Activated CD8-positive, alpha-beta memory T cell treated with anti-CD3 and anti-CD28 coated beads, Interleukin-2, amount 10 ng/mL, durations not matched to agents 7 days and 5 days (primary cell): ENCODE results near the gene TMEM51. TPM values are rescaled to one million over a fixed set of nuclear protein-coding genes. Genes with fewer than 3 reads are reported as not detected.
"Not testable (repeated sequence)": the region's sequence is repeated elsewhere in the genome, so short reads cannot be mapped to it uniquely, and the experiment has no call there.

Experiments
- ATAC-seq: fragments of 150-1000 bp; cut with Tn5 transposase; one replicate; pipeline ENCODE4 v1.10.0; 2021; ENCODE audit warnings: moderate library complexity
- CTCF ChIA-PET: fragments of 350-600 bp; sonication (Branson Sonifier 250); formaldehyde crosslinking; loops from one replicate; lab custom pipeline; 2021; ENCODE audit warnings: antibody characterized with exemption; lab: Charles Lee
- DNase-seq: peaks from one replicate; pipeline ENCODE4 v3.0.0-alpha.2; 2020
- H3K27ac Mint-ChIP-seq: one replicate; pipeline ENCODE4 v1.8.0; 2021; ENCODE audit warnings: mild to moderate bottlenecking, mixed read lengths
- H3K27me3 Mint-ChIP-seq: one replicate; pipeline ENCODE4 v1.8.0; 2021; ENCODE audit warnings: mixed read lengths
- H3K36me3 Mint-ChIP-seq: one replicate; pipeline ENCODE4 v1.8.0; 2021; ENCODE audit warnings: mild to moderate bottlenecking, mixed read lengths
- H3K4me1 Mint-ChIP-seq: one replicate; pipeline ENCODE4 v1.8.0; 2021; ENCODE audit warnings: mixed read lengths
- H3K4me3 Mint-ChIP-seq: one replicate; pipeline ENCODE4 v1.8.0; 2021; ENCODE audit warnings: mild to moderate bottlenecking, moderate library complexity, mixed read lengths
- H3K9me3 Mint-ChIP-seq: one replicate; pipeline ENCODE4 v1.8.0; 2022; ENCODE audit warnings: low read depth, mixed read lengths
- total RNA-seq, 2 experiments: library from RNA; stranded (reverse); gene quantifications; one replicate each; pipeline ENCODE4 v1.2.3, GENCODE V29; 2021

The TMEM51 gene
- total RNA-seq, 2 experiments from 2014 or later: not detected

- CTCF ChIA-PET: no interaction called here
These were observed 7.1 kb downstream of the TMEM51 start for GRCh38 chr1:15160626-15161025.

DNA sequence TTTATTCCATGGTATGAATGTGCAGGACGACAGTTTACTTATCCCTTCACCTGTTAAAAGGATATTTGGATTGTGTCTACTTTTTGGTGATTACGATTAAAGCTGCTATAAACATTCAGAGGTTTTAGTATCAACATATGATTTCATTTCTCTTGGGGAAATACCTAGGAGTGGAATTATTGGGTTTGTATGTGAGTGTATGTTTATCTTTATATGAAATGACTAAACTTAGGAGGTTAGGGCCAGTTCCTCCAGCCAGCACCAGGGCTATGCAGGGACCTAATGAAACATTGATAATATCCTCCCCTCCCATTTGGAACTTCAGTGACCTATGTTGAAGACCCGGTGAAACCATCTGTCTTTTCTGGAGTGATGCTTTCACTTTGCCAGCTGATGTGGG lies 13.8 kb downstream of the TMEM51 start:
- peaks cover 2% of the 10 kb centered on the region for H3K4me1 Mint-ChIP-seq
- no peaks in the 10 kb centered on the region for H3K9me3 Mint-ChIP-seq
- ATAC-seq: no peak
- DNase-seq: no peak
- CTCF ChIA-PET: interaction anchor here (0.6 kb wide), 1 partner anchor 55 kb away, joined by 3 read pairs; no protein-coding TSS in a partner anchor
- peaks cover 36% of the 10 kb centered on the region for H3K27me3 Mint-ChIP-seq
- no peaks in the 10 kb centered on the region for H3K36me3 Mint-ChIP-seq
- no peak overlapping the region for H3K4me3 Mint-ChIP-seq
- no peak overlapping the region for H3K27ac Mint-ChIP-seq

More at GRCh38 chr1:15160626-15161025, 7.1 kb downstream of the TMEM51 start:
- Mint-ChIP-seq H3K27ac (no peak overlapping the region), H3K9me3 (no peaks in the 10 kb centered on the region), H3K4me1 (peaks cover 10% of the 10 kb centered on the region), H3K4me3 (no peak overlapping the region), H3K27me3 (peaks cover 34% of the 10 kb centered on the region), H3K36me3 (no peaks in the 10 kb centered on the region)
- ATAC-seq (no peak), DNase-seq (no peak)

DNA sequence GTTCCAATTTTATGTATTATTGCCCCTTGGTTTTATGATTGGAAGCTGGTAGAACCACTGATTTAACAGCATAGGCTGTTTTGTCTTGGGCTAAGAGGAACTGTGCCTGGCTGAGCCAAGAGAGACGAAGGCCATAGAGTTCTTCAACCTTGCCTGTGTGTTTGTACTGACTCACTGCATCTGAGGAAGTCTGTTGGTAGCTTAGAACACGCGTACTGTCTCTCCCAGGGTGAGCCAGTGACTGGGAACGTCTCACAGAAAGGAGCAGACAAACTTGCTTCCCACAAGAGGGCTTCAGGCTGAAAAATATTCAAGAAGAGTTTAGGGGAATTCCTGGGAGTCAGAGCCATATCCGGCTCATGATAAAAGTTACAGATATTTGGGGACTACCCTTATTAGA lies 14.9 kb downstream of the TMEM51 start:
- peaks cover 31% of the 10 kb centered on the region for H3K27me3 Mint-ChIP-seq
- DNase-seq (no peak), ATAC-seq (no peak)
- H3K4me3 Mint-ChIP-seq: no peak overlapping the region
- no peaks in the 10 kb centered on the region for H3K4me1 Mint-ChIP-seq
- no peaks in the 10 kb centered on the region for H3K9me3 Mint-ChIP-seq
- H3K27ac Mint-ChIP-seq: no peak overlapping the region
- no peaks in the 10 kb centered on the region for H3K36me3 Mint-ChIP-seq
- CTCF ChIA-PET: no interaction called here

DNA sequence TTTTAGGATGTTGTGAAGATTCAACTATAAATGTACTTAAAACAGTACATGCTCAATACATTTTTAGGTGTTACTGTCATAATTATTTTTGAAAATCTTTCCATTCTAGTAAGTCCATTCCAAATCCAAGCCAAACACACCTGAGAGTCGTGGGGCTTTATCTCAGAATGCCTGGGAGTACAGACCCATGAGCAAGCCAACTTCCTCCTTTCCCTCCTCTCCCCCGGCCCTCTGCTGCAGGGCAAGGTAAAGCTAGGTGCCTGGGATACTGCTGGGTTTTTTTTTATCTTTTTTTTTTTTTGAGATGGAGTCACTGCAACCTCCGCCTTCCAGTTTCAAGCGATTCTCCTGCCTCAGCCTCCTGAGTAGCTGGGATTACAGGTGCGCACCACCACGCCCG lies 16.5 kb downstream of the TMEM51 start:
- Mint-ChIP-seq H3K9me3 (no peaks in the 10 kb centered on the region), H3K4me3 (no peak overlapping the region), H3K27ac (no peak overlapping the region), H3K36me3 (no peaks in the 10 kb centered on the region), H3K4me1 (no peaks in the 10 kb centered on the region), H3K27me3 (peaks cover 38% of the 10 kb centered on the region)
- CTCF ChIA-PET: no interaction called here
- ATAC-seq (no peak), DNase-seq (no peak)

DNA sequence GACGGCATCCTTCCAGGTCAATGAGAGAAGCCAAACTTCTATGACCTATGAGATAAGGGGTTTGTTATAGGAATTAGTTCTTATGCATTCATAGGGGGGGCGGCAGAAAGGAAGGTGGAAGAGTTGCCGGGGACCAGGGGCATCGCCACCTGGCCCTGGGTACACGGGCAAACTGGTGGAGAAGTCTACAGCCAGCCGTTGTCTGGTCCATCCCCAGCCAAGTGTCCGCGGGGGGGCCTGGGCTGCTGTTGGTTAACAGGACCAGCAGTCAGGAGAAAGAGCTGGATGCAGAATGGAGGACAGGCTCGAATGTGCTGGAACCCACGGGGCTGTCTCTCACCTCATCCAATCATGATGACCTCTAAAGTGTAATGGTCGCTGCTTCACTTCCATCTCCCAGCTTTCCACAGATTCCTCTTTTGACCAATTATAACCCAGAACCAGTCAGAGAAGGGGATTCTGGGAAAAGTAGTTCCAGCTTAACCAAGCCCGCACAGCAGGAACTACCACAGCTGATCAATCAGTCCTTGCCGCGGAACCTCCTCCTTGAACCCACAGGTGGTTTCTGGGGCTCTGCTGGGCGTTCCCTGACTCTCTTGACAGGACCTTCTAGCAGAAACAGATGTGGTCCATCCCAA lies 17.8 kb downstream of the TMEM51 start:
- Mint-ChIP-seq H3K4me1 (no peaks in the 10 kb centered on the region), H3K36me3 (no peaks in the 10 kb centered on the region), H3K9me3 (no peaks in the 10 kb centered on the region), H3K27me3 (peaks cover 46% of the 10 kb centered on the region), H3K27ac (no peak overlapping the region), H3K4me3 (no peak overlapping the region)
- DNase-seq (no peak), ATAC-seq (no peak)
- CTCF ChIA-PET: interaction anchor here (1.2 to 1.4 kb wide), 3 partner anchors 9 to 134 kb away, joined by 3 to 6 read pairs (median 4); no protein-coding TSS in a partner anchor

DNA sequence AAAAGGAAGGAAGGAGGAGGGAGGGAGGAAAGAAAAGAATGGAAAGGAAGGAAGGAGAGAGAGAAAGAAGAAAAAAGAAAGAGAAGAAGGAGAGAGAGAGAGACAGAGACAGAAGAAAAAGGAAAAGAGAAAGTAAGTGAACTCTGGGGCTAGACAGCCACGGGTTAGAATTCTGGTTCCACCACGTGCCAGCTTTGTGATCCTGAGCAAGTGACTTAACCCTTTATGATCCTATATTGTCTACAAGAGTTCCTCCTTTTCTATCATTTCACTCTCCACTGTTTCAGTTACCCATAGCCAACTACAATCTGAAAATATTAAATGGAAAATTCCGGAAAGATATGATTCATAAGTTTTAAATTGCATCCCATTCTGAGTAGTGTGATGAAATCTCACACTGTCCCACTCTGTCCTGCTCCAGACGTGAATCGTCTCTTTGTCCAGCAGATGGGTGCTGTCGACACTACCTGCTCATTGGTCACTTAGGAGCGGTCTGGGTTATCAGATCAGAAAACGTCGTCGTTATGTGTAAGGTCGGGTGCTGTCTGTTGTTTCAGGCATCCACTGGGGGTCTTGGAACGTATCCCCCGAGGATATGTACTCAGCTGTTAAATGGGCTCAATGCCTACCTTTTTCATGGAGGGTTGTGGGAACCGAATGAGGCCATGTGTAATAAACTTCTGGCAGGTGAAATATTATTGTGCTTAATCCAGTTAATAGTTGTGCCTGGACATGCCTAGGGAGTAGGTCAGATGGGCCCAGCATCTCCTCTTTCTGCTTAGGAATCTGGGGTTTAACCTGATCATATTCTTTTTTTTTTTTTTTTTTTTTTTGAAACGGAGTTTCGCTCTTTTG lies 19.1 kb downstream of the TMEM51 start:
- Mint-ChIP-seq H3K36me3 (no peaks in the 10 kb centered on the region), H3K4me3 (no peak overlapping the region), H3K4me1 (no peaks in the 10 kb centered on the region), H3K9me3 (no peaks in the 10 kb centered on the region), H3K27ac (no peak overlapping the region), H3K27me3 (peaks cover 57% of the 10 kb centered on the region)
- no peak for ATAC-seq
- CTCF ChIA-PET: interaction anchor here (1.2 to 1.4 kb wide), 2 partner anchors 44 to 133 kb away, joined by 4 to 6 read pairs; no protein-coding TSS in a partner anchor
- DNase-seq: no peak

- no peak for DNase-seq
- H3K27me3 Mint-ChIP-seq: peaks cover 53% of the 10 kb centered on the region
- no peak overlapping the region for H3K4me3 Mint-ChIP-seq
- no peaks in the 10 kb centered on the region for H3K9me3 Mint-ChIP-seq
- H3K36me3 Mint-ChIP-seq: no peaks in the 10 kb centered on the region
- no peak overlapping the region for H3K27ac Mint-ChIP-seq
- ATAC-seq: no peak
- CTCF ChIA-PET: no interaction called here
- H3K4me1 Mint-ChIP-seq: no peaks in the 10 kb centered on the region
These were observed 20.5 kb downstream of the TMEM51 start for GRCh38 chr1:15173863-15174614.

DNA sequence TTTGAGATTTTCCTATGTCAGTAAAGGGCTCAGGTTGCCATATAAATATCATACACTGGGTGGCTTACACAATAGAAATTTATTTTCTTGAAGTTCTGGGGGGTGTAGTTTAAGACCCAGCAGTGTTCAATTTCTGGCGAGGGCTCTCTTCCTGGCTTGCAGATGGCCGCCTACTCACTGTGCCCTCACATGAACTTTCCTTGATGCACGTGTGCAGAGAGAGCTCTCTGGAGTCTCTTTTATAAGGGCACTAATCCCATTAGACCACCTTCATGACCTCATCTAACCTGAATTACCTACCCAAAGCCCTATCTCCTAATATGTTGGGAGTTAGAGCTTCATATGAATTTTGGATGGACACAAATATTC lies 21.1 kb downstream of the TMEM51 start:
- CTCF ChIA-PET: no interaction called here
- ATAC-seq: no peak
- H3K27ac Mint-ChIP-seq: no peak overlapping the region

GRCh38 chr1:15175324-15176094 lies 22.0 kb downstream of the TMEM51 start:
- H3K4me1 Mint-ChIP-seq, H3K9me3 Mint-ChIP-seq, CTCF ChIA-PET, H3K36me3 Mint-ChIP-seq, ATAC-seq, H3K4me3 Mint-ChIP-seq, DNase-seq, H3K27ac Mint-ChIP-seq: not testable (repeated sequence)
- H3K27me3 Mint-ChIP-seq: peaks cover 45% of the 10 kb centered on the region

More for the DNA sequence above, 21.1 kb downstream of the TMEM51 start:
- Mint-ChIP-seq H3K36me3 (no peaks in the 10 kb centered on the region), H3K4me1 (no peaks in the 10 kb centered on the region), H3K9me3 (no peaks in the 10 kb centered on the region), H3K27me3 (peaks cover 49% of the 10 kb centered on the region), H3K4me3 (no peak overlapping the region)
- DNase-seq: no peak

DNA sequence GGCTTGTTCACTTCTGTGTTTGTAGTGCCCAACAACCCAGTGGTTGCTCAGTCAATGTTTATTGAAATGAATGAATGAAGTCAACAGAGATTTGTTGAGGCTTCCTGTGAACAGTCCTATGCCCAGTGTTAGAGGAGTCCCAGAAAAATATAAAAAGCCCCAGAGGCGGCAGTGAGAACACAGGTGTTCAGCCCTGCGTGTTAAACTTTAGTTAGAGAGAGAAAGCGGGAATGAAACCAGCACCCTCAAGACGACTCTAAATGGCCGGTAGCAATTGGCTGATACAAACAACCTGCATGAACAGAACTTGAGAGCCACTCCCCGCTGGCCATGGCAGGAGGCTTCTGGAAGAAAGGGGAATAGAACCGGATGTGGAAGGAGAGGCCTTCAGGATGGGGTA lies 22.6 kb downstream of the TMEM51 start:
- Mint-ChIP-seq H3K36me3 (no peaks in the 10 kb centered on the region), H3K4me3 (no peak overlapping the region), H3K4me1 (no peaks in the 10 kb centered on the region), H3K9me3 (no peaks in the 10 kb centered on the region), H3K27me3 (peaks cover 45% of the 10 kb centered on the region), H3K27ac (no peak overlapping the region)
- ATAC-seq: no peak
- no peak for DNase-seq
- CTCF ChIA-PET: no interaction called here

- DNase-seq (no peak), ATAC-seq (no peak)
- Mint-ChIP-seq H3K4me3 (no peak overlapping the region), H3K27me3 (peaks cover 45% of the 10 kb centered on the region), H3K27ac (no peak overlapping the region), H3K9me3 (no peaks in the 10 kb centered on the region), H3K36me3 (no peaks in the 10 kb centered on the region), H3K4me1 (no peaks in the 10 kb centered on the region)
- CTCF ChIA-PET: no interaction called here
These were observed 23.5 kb downstream of the TMEM51 start for GRCh38 chr1:15176898-15177665.

GRCh38 chr1:15177710-15178166 lies 24.2 kb downstream of the TMEM51 start:
- ATAC-seq (no peak), DNase-seq (no peak)
- Mint-ChIP-seq H3K9me3 (no peaks in the 10 kb centered on the region), H3K4me1 (no peaks in the 10 kb centered on the region), H3K4me3 (no peak overlapping the region), H3K27ac (no peak overlapping the region), H3K36me3 (no peaks in the 10 kb centered on the region), H3K27me3 (peaks cover 44% of the 10 kb centered on the region)
- CTCF ChIA-PET: no interaction called here
